ENCODE results near the gene ROR2.

- TF ChIP-seq POLR2AphosphoS5 (IDR thresholded peaks at IDR 0.05; ENCODE audit: low read depth, low read length), result no peak
- no peak for TF ChIP-seq TAF1 (IDR thresholded peaks at IDR 0.05; ENCODE audit: borderline replicate concordance, low read depth, low read length)
Measured at GRCh38 chr9:91761362-91761761, 188.7 kb downstream of the ROR2 start.

Measured in GM12892 (cell line).